ENCODE results near the gene PROB1. TPM values are rescaled to one million over a fixed set of nuclear protein-coding genes. Genes with fewer than 3 reads are reported as not detected.

The PROB1 gene
- total and polyA plus RNA-seq, 2 of the 13 experiments (the other 11 are each of a cell fraction or from before 2014, with no cell fraction given) = 0.69 to 1.1 TPM

DNA sequence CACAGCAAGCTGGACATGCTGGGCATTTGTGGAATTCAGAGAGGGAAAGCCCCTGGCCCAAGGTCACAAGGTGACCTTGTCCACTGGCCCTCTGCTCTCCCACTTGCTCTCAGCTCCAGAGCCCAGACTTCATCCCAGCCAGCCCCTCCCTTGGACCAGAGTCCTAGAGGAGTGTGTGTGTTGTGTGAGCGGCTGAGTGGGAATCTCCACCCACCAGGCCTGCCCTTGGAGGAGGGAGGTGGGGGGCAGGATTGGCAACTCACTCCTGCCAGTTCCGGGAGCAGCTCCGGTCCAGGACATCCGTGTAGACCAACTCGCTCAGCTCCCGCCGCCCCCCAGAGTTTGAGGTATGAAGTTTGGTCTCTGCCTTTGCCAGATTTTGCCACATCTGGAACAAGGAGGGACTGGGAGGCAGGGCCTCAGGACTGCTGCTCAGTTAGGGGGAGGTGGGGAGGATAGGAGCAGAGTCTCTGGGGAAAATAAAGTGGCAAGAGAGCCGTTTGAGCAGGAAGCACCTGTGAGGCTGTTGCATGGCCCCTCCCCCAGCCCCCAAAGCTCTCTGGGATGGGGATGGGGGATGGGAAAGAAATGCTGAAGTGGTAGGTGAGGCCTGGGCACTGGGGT is 6.6 kb downstream of the PROB1 start (continued):
- TF ChIP-seq ZNF766 (CRISPR knock-in tag; IDR thresholded peaks at IDR 0.05; ENCODE audit: borderline replicate concordance) (no peak), ZBTB38 (CRISPR knock-in tag; IDR thresholded peaks at IDR 0.05) (no peak), NR2F1 (CRISPR knock-in tag; IDR thresholded peaks at IDR 0.05) (no peak), ZSCAN21 (CRISPR knock-in tag; IDR thresholded peaks at IDR 0.05; ENCODE audit: borderline replicate concordance) (no peak), SMARCC2 (IDR thresholded peaks at IDR 0.05) (no peak), KLF12 (CRISPR knock-in tag; IDR thresholded peaks at IDR 0.05; ENCODE audit: borderline replicate concordance) (no peak), YEATS4 (CRISPR knock-in tag; IDR thresholded peaks at IDR 0.05; ENCODE audit: borderline replicate concordance) (no peak), RFXAP (CRISPR knock-in tag; IDR thresholded peaks at IDR 0.05; ENCODE audit: borderline replicate concordance) (0 out of 2 replicates have a peak, but pooled peaks have one; percentile 10), ZNF333 (CRISPR knock-in tag; IDR thresholded peaks at IDR 0.05; ENCODE audit: borderline replicate concordance) (no peak)
- TF ChIP-seq, protein P1, sequence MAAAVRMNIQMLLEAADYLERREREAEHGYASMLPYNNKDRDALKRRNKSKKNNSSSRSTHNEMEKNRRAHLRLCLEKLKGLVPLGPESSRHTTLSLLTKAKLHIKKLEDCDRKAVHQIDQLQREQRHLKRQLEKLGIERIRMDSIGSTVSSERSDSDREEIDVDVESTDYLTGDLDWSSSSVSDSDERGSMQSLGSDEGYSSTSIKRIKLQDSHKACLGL (CRISPR knock-in tag; IDR thresholded peaks at IDR 0.05) = no peak
- TF ChIP-seq, protein P2, sequence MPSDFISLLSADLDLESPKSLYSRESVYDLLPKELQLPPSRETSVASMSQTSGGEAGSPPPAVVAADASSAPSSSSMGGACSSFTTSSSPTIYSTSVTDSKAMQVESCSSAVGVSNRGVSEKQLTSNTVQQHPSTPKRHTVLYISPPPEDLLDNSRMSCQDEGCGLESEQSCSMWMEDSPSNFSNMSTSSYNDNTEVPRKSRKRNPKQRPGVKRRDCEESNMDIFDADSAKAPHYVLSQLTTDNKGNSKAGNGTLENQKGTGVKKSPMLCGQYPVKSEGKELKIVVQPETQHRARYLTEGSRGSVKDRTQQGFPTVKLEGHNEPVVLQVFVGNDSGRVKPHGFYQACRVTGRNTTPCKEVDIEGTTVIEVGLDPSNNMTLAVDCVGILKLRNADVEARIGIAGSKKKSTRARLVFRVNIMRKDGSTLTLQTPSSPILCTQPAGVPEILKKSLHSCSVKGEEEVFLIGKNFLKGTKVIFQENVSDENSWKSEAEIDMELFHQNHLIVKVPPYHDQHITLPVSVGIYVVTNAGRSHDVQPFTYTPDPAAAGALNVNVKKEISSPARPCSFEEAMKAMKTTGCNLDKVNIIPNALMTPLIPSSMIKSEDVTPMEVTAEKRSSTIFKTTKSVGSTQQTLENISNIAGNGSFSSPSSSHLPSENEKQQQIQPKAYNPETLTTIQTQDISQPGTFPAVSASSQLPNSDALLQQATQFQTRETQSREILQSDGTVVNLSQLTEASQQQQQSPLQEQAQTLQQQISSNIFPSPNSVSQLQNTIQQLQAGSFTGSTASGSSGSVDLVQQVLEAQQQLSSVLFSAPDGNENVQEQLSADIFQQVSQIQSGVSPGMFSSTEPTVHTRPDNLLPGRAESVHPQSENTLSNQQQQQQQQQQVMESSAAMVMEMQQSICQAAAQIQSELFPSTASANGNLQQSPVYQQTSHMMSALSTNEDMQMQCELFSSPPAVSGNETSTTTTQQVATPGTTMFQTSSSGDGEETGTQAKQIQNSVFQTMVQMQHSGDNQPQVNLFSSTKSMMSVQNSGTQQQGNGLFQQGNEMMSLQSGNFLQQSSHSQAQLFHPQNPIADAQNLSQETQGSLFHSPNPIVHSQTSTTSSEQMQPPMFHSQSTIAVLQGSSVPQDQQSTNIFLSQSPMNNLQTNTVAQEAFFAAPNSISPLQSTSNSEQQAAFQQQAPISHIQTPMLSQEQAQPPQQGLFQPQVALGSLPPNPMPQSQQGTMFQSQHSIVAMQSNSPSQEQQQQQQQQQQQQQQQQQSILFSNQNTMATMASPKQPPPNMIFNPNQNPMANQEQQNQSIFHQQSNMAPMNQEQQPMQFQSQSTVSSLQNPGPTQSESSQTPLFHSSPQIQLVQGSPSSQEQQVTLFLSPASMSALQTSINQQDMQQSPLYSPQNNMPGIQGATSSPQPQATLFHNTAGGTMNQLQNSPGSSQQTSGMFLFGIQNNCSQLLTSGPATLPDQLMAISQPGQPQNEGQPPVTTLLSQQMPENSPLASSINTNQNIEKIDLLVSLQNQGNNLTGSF (CRISPR knock-in tag; IDR thresholded peaks at IDR 0.05) = no peak
- TF ChIP-seq, protein P3, sequence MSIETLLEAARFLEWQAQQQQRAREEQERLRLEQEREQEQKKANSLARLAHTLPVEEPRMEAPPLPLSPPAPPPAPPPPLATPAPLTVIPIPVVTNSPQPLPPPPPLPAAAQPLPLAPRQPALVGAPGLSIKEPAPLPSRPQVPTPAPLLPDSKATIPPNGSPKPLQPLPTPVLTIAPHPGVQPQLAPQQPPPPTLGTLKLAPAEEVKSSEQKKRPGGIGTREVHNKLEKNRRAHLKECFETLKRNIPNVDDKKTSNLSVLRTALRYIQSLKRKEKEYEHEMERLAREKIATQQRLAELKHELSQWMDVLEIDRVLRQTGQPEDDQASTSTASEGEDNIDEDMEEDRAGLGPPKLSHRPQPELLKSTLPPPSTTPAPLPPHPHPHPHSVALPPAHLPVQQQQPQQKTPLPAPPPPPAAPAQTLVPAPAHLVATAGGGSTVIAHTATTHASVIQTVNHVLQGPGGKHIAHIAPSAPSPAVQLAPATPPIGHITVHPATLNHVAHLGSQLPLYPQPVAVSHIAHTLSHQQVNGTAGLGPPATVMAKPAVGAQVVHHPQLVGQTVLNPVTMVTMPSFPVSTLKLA (IDR thresholded peaks at IDR 0.05) = no peak
- TF ChIP-seq, protein P4, sequence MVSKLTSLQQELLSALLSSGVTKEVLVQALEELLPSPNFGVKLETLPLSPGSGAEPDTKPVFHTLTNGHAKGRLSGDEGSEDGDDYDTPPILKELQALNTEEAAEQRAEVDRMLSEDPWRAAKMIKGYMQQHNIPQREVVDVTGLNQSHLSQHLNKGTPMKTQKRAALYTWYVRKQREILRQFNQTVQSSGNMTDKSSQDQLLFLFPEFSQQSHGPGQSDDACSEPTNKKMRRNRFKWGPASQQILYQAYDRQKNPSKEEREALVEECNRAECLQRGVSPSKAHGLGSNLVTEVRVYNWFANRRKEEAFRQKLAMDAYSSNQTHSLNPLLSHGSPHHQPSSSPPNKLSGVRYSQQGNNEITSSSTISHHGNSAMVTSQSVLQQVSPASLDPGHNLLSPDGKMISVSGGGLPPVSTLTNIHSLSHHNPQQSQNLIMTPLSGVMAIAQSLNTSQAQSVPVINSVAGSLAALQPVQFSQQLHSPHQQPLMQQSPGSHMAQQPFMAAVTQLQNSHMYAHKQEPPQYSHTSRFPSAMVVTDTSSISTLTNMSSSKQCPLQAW (CRISPR knock-in tag; IDR thresholded peaks at IDR 0.05) = peak; percentile 45; the same call in 1 of the 2 replicates
- TF ChIP-seq, protein P5, sequence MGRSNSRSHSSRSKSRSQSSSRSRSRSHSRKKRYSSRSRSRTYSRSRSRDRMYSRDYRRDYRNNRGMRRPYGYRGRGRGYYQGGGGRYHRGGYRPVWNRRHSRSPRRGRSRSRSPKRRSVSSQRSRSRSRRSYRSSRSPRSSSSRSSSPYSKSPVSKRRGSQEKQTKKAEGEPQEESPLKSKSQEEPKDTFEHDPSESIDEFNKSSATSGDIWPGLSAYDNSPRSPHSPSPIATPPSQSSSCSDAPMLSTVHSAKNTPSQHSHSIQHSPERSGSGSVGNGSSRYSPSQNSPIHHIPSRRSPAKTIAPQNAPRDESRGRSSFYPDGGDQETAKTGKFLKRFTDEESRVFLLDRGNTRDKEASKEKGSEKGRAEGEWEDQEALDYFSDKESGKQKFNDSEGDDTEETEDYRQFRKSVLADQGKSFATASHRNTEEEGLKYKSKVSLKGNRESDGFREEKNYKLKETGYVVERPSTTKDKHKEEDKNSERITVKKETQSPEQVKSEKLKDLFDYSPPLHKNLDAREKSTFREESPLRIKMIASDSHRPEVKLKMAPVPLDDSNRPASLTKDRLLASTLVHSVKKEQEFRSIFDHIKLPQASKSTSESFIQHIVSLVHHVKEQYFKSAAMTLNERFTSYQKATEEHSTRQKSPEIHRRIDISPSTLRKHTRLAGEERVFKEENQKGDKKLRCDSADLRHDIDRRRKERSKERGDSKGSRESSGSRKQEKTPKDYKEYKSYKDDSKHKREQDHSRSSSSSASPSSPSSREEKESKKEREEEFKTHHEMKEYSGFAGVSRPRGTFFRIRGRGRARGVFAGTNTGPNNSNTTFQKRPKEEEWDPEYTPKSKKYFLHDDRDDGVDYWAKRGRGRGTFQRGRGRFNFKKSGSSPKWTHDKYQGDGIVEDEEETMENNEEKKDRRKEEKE (IDR thresholded peaks at IDR 0.05) = no peak
